ENCODE data around the gene PYCARD.
A peak's percentile ranks its signal among the peaks of the same experiment; 100 is the strongest.

The PYCARD gene

DNA sequence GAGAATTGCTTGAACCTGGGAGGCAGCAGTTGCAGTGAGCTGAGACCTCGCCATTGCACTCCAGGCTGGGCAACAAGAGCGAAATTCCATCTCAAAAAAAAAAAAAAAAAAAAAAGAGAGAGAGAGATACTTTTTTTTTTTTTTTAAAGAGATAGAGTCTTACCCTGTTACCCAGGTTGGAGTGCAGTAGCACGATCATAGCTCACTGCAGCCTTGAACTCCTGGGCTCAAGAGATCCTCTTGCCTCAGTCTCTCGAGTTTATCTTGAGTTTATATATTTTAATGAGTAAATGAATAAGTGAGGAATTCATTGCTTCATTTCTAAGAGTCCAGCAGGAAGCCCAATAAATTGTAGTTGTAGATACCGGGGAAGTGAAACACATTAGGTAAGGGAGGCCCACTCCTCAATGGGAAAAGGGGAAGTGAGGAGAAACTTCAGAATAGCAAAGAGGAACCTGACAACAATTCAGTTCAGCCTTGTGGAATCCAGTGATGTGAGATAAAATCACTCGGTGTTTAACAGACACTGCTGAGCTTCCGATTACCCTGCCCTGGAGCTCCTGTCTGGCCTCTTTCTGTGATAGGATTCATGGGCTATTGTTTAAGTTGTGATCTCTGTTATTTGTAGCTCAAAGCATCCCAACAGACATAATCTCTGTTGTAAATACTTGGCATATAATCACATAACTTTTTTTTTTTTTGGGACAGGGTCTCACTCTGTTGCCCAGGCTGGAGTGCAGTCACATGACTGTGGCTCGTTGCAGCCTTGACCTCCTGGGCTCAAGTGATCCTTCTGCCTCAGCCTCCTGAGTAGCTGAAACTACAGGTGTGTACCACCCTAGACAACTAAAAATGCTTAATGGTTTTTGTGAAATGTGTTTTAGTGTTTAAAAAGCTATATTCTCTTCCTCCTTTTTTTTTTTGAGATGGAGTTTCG is 41.4 kb upstream of the PYCARD start:
- DNase-seq (ENCODE audit: low read depth): peak; percentile 21
- no peak for TF ChIP-seq CTCF (IDR thresholded peaks at IDR 0.05; ENCODE audit: insufficient read depth, low read depth, low read length, missing control alignments)
- no peak overlapping the region for H3K4me3 ChIP-seq (ENCODE audit: low read depth, low read length)

- no peak for TF ChIP-seq CTCF (IDR thresholded peaks at IDR 0.05; ENCODE audit: insufficient read depth, low read depth, low read length, missing control alignments)
- DNase-seq (ENCODE audit: low read depth): no peak
- no peak overlapping the region for H3K4me3 ChIP-seq (ENCODE audit: low read depth, low read length)
Observed at GRCh38 chr16:31242206-31242605, 39.6 kb upstream of the PYCARD start.

DNA sequence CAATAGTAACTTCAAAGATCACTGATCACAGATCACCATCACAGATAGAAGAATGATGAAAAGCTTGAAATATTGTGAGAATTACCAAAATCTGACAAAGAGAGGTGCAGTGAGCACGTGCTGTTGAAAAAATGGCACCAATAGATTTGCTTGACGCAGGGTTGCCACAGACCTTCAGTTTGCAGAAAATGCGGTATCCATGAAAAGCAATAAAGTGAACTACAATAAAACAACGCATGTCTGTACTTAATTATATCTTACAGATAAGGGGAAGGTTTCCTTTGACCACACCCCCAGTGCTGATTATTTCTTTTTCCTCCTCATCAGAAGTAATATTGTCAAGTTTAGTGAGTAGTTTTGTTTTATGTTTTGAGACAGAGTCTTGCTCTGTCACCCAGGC is 35.5 kb upstream of the PYCARD start:
- no peak for TF ChIP-seq CTCF (IDR thresholded peaks at IDR 0.05; ENCODE audit: insufficient read depth, low read depth, low read length, missing control alignments)
- DNase-seq (ENCODE audit: low read depth): no peak
- no peak overlapping the region for H3K4me3 ChIP-seq (ENCODE audit: low read depth, low read length)

DNA sequence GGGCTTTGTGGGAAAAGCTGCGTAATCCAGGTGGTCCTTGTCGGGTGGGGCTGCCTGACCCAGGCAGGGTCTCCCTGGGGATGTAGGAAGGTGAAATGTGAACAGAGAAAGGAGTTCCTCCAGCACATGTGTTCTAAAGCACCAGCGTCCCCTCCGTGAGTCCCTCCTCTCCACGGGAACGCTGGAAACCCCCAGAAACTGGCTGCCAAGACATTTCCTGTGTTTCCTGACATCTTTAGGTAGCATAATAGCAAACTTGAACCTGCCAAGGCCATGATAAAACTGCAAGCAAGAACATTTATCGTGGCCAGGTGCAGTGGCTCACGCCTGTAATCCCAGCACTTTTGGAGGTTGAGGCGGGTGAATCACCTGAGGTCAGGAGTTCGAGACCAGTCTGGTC is 26.9 kb upstream of the PYCARD start:
- no peak for TF ChIP-seq CTCF (IDR thresholded peaks at IDR 0.05; ENCODE audit: insufficient read depth, low read depth, low read length, missing control alignments)
- no peak overlapping the region for H3K4me3 ChIP-seq (ENCODE audit: low read depth, low read length)
- DNase-seq (ENCODE audit: low read depth): no peak

- no peak for DNase-seq (ENCODE audit: low read depth)
- no peak overlapping the region for H3K4me3 ChIP-seq (ENCODE audit: low read depth, low read length)
- no peak for TF ChIP-seq CTCF (IDR thresholded peaks at IDR 0.05; ENCODE audit: insufficient read depth, low read depth, low read length, missing control alignments)
Observed at GRCh38 chr16:31228206-31228605, 25.6 kb upstream of the PYCARD start.

DNA sequence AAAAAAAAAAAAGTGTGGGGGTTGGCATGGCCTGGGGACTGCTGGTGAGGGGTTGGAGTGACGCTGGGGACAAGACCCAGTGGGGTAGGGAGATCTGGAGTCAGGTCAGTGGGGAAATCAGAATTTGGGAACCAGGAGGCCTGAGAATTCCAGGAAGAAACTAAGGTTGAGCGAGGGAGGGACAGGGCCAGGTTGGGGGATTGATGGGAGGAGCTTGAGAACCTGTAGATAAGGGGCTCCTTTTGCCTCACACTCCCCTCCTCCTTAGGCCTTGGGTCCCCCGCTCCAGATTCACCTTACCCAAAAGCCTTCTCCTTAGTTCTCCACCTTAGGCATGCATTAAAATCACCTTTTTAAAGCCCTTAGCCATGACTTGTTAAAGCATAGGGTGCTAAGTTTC is 22.6 kb upstream of the PYCARD start:
- no peak for DNase-seq (ENCODE audit: low read depth)
- TF ChIP-seq CTCF (IDR thresholded peaks at IDR 0.05; ENCODE audit: insufficient read depth, low read depth, low read length, missing control alignments): no peak
- no peak overlapping the region for H3K4me3 ChIP-seq (ENCODE audit: low read depth, low read length)

Measured in GM12865 (cell line).